PC-3 (cell line): Measurements from ENCODE around the gene NLRP9. TPM values are rescaled to one million over a fixed set of nuclear protein-coding genes. Genes with fewer than 3 reads are reported as not detected.

Experiments used
- ATAC-seq: fragments of 200-7000 bp; cut with Tn5 transposase; 2 replicates; pipeline ENCODE4 v1.9.1; 2020; ENCODE audit warnings: mild to moderate bottlenecking, moderate library complexity
- BruUV-seq: library from RNA; stranded (reverse); fragments of 400-500 nt; replicated peaks from 2 replicates; lab custom pipeline; 2021; lab: Mats Ljungman, UMichigan
- CTCF ChIA-PET: fragments of 300-600 bp; sonication (Branson Sonifier 250); formaldehyde crosslinking; loops from one replicate; lab custom pipeline; 2022; ENCODE audit warnings: antibody characterized with exemption; lab: Charles Lee
- POLR2A ChIA-PET: fragments of 300-600 bp; sonication (Branson Sonifier 250); formaldehyde crosslinking; loops from one replicate; lab custom pipeline; 2022; ENCODE audit warnings: antibody characterized with exemption; ENCODE audit not compliant: unreplicated experiment; lab: Charles Lee
- DNase-seq: peaks from one replicate; pipeline ENCODE4 v3.0.0-alpha.2; 2015
- H2AFZ ChIP-seq: fragments of 300-600 bp; sonication (generic); 2 replicates; pipeline ENCODE4 v1.6.0; 2016; ENCODE audit warnings: antibody characterized with exemption, low read length
- H3F3A ChIP-seq: fragments of 300-600 bp; sonication (generic); one replicate; pipeline ENCODE4 v1.6.0; 2017; ENCODE audit warnings: antibody characterized with exemption, low read length, control low read depth, mild to moderate bottlenecking; ENCODE audit not compliant: unreplicated experiment
- H3K27ac ChIP-seq: fragments of 300-600 bp; sonication (generic); 2 replicates; pipeline ENCODE4 v1.5.1; 2016; ENCODE audit warnings: mild to moderate bottlenecking, low read length
- H3K27me3 ChIP-seq: fragments of 300-600 bp; sonication (generic); 2 replicates; pipeline ENCODE4 v1.6.1; 2016; ENCODE audit warnings: low read length, mixed read lengths
- H3K36me3 ChIP-seq: fragments of 300-600 bp; sonication (generic); 2 replicates; pipeline ENCODE4 v1.6.1; 2016; ENCODE audit warnings: low read depth, mixed run types, low read length, mixed read lengths
- H3K4me1 ChIP-seq: fragments of 300-600 bp; sonication (generic); 2 replicates; pipeline ENCODE4 v1.5.1; 2016; ENCODE audit warnings: low read length; ENCODE audit not compliant: insufficient read depth
- H3K4me2 ChIP-seq: fragments of 300-600 bp; sonication (generic); 2 replicates; pipeline ENCODE4 v1.6.0; 2016; ENCODE audit warnings: low read length
- H3K4me3 ChIP-seq: fragments of 300-600 bp; sonication (generic); 2 replicates; pipeline ENCODE4 v1.5.1; 2016; ENCODE audit warnings: mild to moderate bottlenecking, low read length, mixed read lengths
- H3K79me2 ChIP-seq: fragments of 300-600 bp; sonication (generic); 2 replicates; pipeline ENCODE4 v1.6.1; 2017; ENCODE audit warnings: low read length, mixed read lengths
- H3K9ac ChIP-seq: fragments of 300-600 bp; sonication (generic); 2 replicates; pipeline ENCODE4 v1.6.0; 2016; ENCODE audit warnings: mild to moderate bottlenecking, low read length
- H3K9me2 ChIP-seq: fragments of 300-600 bp; sonication (generic); replicated peaks from 2 replicates; pipeline ENCODE4 v1.6.1; 2016; ENCODE audit warnings: mixed run types, low read length, mixed read lengths
- H3K9me3 ChIP-seq: fragments of 300-600 bp; sonication (generic); 2 replicates; pipeline ENCODE4 v1.6.1; 2016; ENCODE audit warnings: low read length, mixed read lengths
- H4K20me1 ChIP-seq: fragments of 300-600 bp; sonication (generic); 2 replicates; pipeline ENCODE4 v1.6.1; 2016; ENCODE audit warnings: low read length, mixed read lengths
- CTCF ChIP-seq: fragments of 300-600 bp; sonication (generic); conservative IDR thresholded peaks from 2 replicates; pipeline ENCODE4 v1.5.1; 2017; ENCODE audit warnings: antibody characterized with exemption, low read depth, mild to moderate bottlenecking, low read length
- EZH2 ChIP-seq: fragments of 300-600 bp; sonication (generic); IDR thresholded peaks from one replicate; pipeline ENCODE4 v1.6.1; 2017; ENCODE audit warnings: antibody characterized with exemption, mild to moderate bottlenecking, low read length; ENCODE audit not compliant: unreplicated experiment
- EZH2phosphoT487 ChIP-seq: fragments of 300-600 bp; sonication (generic); IDR thresholded peaks from 2 replicates; pipeline ENCODE4 v1.6.1; 2018; ENCODE audit warnings: mild to moderate bottlenecking, antibody characterized with exemption, low read length, borderline replicate concordance
- intact Hi-C: fragments of 100-400 bp; cut with micrococcal nuclease; formaldehyde crosslinking; loops from 2 replicates; pipeline ENCODE4 v1.9.0; 2023
- total RNA-seq: library from RNA; depleted of rRNA; stranded (reverse); fragments of >200 nt; gene quantifications from 2 replicates; pipeline ENCODE4 v1.2.3, GENCODE V29; 2014

NLRP9 gene
- total RNA-seq, 1 experiment from 2014 or later, result not detected

GRCh38 chr19:55667006-55667381, 71.2 kb downstream of the NLRP9 start:
- no peak overlapping the region for H3K4me2 ChIP-seq
- ChIA-PET CTCF (no interaction called here), POLR2A (no interaction called here)
- H3K27me3 ChIP-seq, result no peaks in the 10 kb centered on the region
- peaks cover 58% of the 10 kb centered on the region for H4K20me1 ChIP-seq
- DNase-seq (no peak), ATAC-seq (no peak)
- H3K79me2 ChIP-seq, result peaks cover 95% of the 10 kb centered on the region
- no peak overlapping the region for H3K27ac ChIP-seq
- peaks cover 70% of the 10 kb centered on the region for H3K36me3 ChIP-seq
- BruUV-seq, result no TSS peak
- TF ChIP-seq EZH2phosphoT487, result no peak
- TF ChIP-seq EZH2, result no peak
- H3F3A ChIP-seq, result peaks cover under 1% of the 10 kb centered on the region
- intact Hi-C loops, result no loop called here
- no peak overlapping the region for H3K4me3 ChIP-seq
- no peaks in the 10 kb centered on the region for H3K4me1 ChIP-seq
- H3K9ac ChIP-seq, result no peak overlapping the region
- no peak overlapping the region for H2AFZ ChIP-seq
- no peaks in the 10 kb centered on the region for H3K9me3 ChIP-seq
- no peaks in the 10 kb centered on the region for H3K9me2 ChIP-seq

GRCh38 chr19:55666343-55667005, 71.7 kb downstream of the NLRP9 start:
- no peak overlapping the region for H2AFZ ChIP-seq
- H3K4me3 ChIP-seq, result no peak overlapping the region
- no peak overlapping the region for H3K27ac ChIP-seq
- peaks cover 58% of the 10 kb centered on the region for H4K20me1 ChIP-seq
- no peak for TF ChIP-seq EZH2phosphoT487
- TF ChIP-seq EZH2, result no peak
- no peak for TF ChIP-seq CTCF
- no peak overlapping the region for H3K9ac ChIP-seq
- POLR2A ChIA-PET, result no interaction called here
- no peaks in the 10 kb centered on the region for H3K9me2 ChIP-seq
- BruUV-seq, result no TSS peak
- no peaks in the 10 kb centered on the region for H3K9me3 ChIP-seq
- H3K4me2 ChIP-seq, result no peak overlapping the region
- H3K79me2 ChIP-seq, result peaks cover 95% of the 10 kb centered on the region
- peaks cover 75% of the 10 kb centered on the region for H3K36me3 ChIP-seq
- H3K27me3 ChIP-seq, result no peaks in the 10 kb centered on the region
- H3K4me1 ChIP-seq, result no peaks in the 10 kb centered on the region
- DNase-seq, result no peak
- intact Hi-C loops, result no loop called here
- no peaks in the 10 kb centered on the region for H3F3A ChIP-seq
- CTCF ChIA-PET, result interaction anchor here (0.5 kb wide), 1 partner anchor 164 kb away, joined by 7 read pairs; no protein-coding TSS in a partner anchor
- no peak for ATAC-seq

GRCh38 chr19:55663846-55664536, 74.2 kb downstream of the NLRP9 start:
- H3K27ac ChIP-seq, result no peak overlapping the region
- intact Hi-C loops, result no loop called here

More at GRCh38 chr19:55663846-55664536, 74.2 kb downstream of the NLRP9 start:
- no peak for ATAC-seq
- Histone ChIP-seq H3F3A (no peaks in the 10 kb centered on the region), H2AFZ (no peak overlapping the region), H3K4me3 (no peak overlapping the region), H3K4me2 (no peak overlapping the region), H3K9me2 (no peaks in the 10 kb centered on the region), H3K79me2 (peaks cover 95% of the 10 kb centered on the region), H3K36me3 (peaks cover 81% of the 10 kb centered on the region), H3K9ac (no peak overlapping the region), H3K27me3 (no peaks in the 10 kb centered on the region), H4K20me1 (peaks cover 60% of the 10 kb centered on the region), H3K9me3 (no peaks in the 10 kb centered on the region), H3K4me1 (no peaks in the 10 kb centered on the region)
- ChIA-PET POLR2A (no interaction called here), CTCF (no interaction called here)
- DNase-seq, result no peak
- TF ChIP-seq EZH2, result no peak
- no peak for TF ChIP-seq EZH2phosphoT487
- TF ChIP-seq CTCF, result no peak
- no TSS peak for BruUV-seq
